Gastrocnemius medialis (tissue), 4 donors: ENCODE data around the gene KRTAP29-1. TPM values are rescaled to one million over a fixed set of nuclear protein-coding genes. Genes with fewer than 3 reads are reported as not detected.
"Not testable (repeated sequence)": the region's sequence is repeated elsewhere in the genome, so short reads cannot be mapped to it uniquely, and the experiment has no call there.

ENCODE experiments used
- ATAC-seq, 2 donors: fragments of 150-250 bp; one replicate each; pipeline ENCODE4 v1.9.1; 2016
- DNase-seq, 2 donors: peaks; one replicate each; pipeline ENCODE4 v3.0.0-alpha.2; 2019
- H3K27ac ChIP-seq, 4 donors: fragments of 200-600 bp; sonication (generic); 1 replicate in 1 of 4; 2 replicates in 3 of 4; pipeline ENCODE4 v1.5.1; 2016 to 2018; ENCODE audit warnings: mild to moderate bottlenecking in 2 of 4, moderate library complexity in 1 of 4
- H3K27me3 ChIP-seq, 3 donors: fragments of 200-600 bp; sonication (generic) in 2 of 3; 1 replicate in 1 of 3; 2 replicates in 2 of 3; pipeline versions ENCODE4 v1.5.1 to v1.6.0; 2016 to 2019; ENCODE audit warnings: mild to moderate bottlenecking in 1 of 3, moderate library complexity in 1 of 3
- H3K36me3 ChIP-seq, 2 donors: fragments of 200-600 bp; sonication (generic) in 1 of 2; one replicate each; pipeline ENCODE4 v1.5.1; 2017 to 2018
- H3K4me1 ChIP-seq, 2 donors: fragments of 200-600 bp; sonication (generic) in 1 of 2; one replicate each; pipeline ENCODE4 v1.5.1; 2016 to 2017; ENCODE audit warnings: mild to moderate bottlenecking in 2 of 2
- H3K4me3 ChIP-seq, 4 donors: fragments of 200-600 bp; sonication (generic) in 3 of 4; 1 replicate in 1 of 4; 2 replicates in 3 of 4; pipeline ENCODE4 v1.5.1; 2016 to 2019; ENCODE audit warnings: mild to moderate bottlenecking in 2 of 4
- H3K9me3 ChIP-seq, 3 donors: fragments of 200-600 bp; sonication (generic) in 2 of 3; 1 replicate in 1 of 3; 2 replicates in 2 of 3; pipeline ENCODE4 v1.5.1; 2016 to 2019
- CTCF ChIP-seq, 5 experiments: fragments of 450-650 bp in 3 of 5; fragments of 200-600 bp in 2 of 5; sonication (generic) in 2 of 5; IDR thresholded peaks in 4 of 5; conservative IDR thresholded peaks in 1 of 5; 1 replicate in 4 of 5; 2 replicates in 1 of 5; pipeline ENCODE4 v1.5.1; 2016 to 2019; ENCODE audit warnings: antibody characterized with exemption in 5 of 5, mild to moderate bottlenecking in 3 of 5, moderate library complexity in 3 of 5
- POLR2A ChIP-seq, 2 donors: fragments of 450-650 bp; IDR thresholded peaks; one replicate each; pipeline ENCODE4 v1.6.1; 2017; ENCODE audit warnings: antibody characterized with exemption in 2 of 2, mild to moderate bottlenecking in 2 of 2, moderate library complexity in 2 of 2
- in situ Hi-C, 4 donors: fragments of 200-750 bp; cut with MboI; loops; one replicate each; pipeline versions ENCODE4 v1.15.0 to v1.8.0; 2017; ENCODE audit warnings: low sequenced_read_pairs in 4 of 4
- intact Hi-C: fragments of 100-400 bp; cut with DNase I; formaldehyde crosslinking; loops from one replicate; pipeline ENCODE4 v1.15.1; 2023; ENCODE audit warnings: low total_unique reads
- total RNA-seq, 4 donors: library from RNA; depleted of rRNA; stranded (reverse); fragments of >200 nt; gene quantifications; one replicate each; pipeline versions ENCODE4 v1.1.0 to v1.2.3, GENCODE V29; 2016

Gene KRTAP29-1
- total RNA-seq, 4 donors from 2014 or later: not detected

- no peak for DNase-seq
- TF ChIP-seq CTCF (IDR thresholded peaks at IDR 0.05 in 4 of 5, conservative IDR thresholded peaks at IDR 0.05 in 1 of 5) (no peak), POLR2A (IDR thresholded peaks at IDR 0.05) (no peak)
- intact Hi-C loops: no loop called here
- Histone ChIP-seq H3K9me3 (no peaks in the 10 kb centered on the region), H3K27ac (no peak overlapping the region), H3K27me3 (peaks cover 0 to 32% (median 5%) of the 10 kb centered on the region in 3 donors), H3K4me3 (no peak overlapping the region), H3K36me3 (no peaks in the 10 kb centered on the region), H3K4me1 (no peaks in the 10 kb centered on the region)
- in situ Hi-C loops: loop anchor here in 1 of 4 donors (25.0 kb wide), 1 partner anchor 94 kb away; the partner anchor contains the start of genes KRTAP4-3 and KRTAP4-4
- no peak for ATAC-seq
These were observed 46.4 kb downstream of the KRTAP29-1 start for GRCh38 chr17:41256291-41256685.

GRCh38 chr17:41255381-41256290, 47.0 kb downstream of the KRTAP29-1 start, which contains the start of gene KRTAP9-9:
Gene KRTAP9-9, plus strand, starts transcription at chr17:41255384.
- intact Hi-C loops, H3K4me3 ChIP-seq, H3K4me1 ChIP-seq, ATAC-seq, H3K9me3 ChIP-seq, DNase-seq, H3K36me3 ChIP-seq, H3K27ac ChIP-seq: not testable (repeated sequence)
- peaks cover 0 to 33% (median 5%) of the 10 kb centered on the region in 3 donors for H3K27me3 ChIP-seq
- in situ Hi-C loops: loop anchor here in 1 of 4 donors (25.0 kb wide), 1 partner anchor 93 kb away; the partner anchor contains the start of genes KRTAP4-3 and KRTAP4-4

DNA sequence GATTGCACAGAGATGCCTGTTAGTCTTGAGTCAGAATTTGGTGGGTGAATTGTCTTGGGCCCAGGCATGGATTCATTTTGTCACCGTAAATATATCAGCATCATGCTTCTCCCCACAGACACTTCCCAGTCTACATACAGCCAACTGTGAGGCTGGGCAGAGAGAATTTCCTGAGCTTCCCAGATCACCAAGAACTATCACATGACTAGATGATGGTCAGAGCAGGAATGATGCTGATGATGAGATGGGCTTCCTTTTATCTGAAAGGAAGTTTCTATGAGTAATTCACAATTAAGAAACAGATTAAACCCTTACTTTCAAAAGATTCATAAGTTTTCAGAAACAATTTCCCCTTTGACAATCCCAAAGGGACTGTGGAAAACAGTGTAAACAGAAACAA, 47.8 kb downstream of the KRTAP29-1 start:
- ATAC-seq: no peak

More for the DNA sequence above, 47.8 kb downstream of the KRTAP29-1 start:
- H3K36me3 ChIP-seq: no peaks in the 10 kb centered on the region
- no peak for DNase-seq
- H3K27ac ChIP-seq: no peak overlapping the region
- in situ Hi-C loops (loop anchor here in 1 of 4 donors (25.0 kb wide), 1 partner anchor 93 kb away; the partner anchor contains the start of genes KRTAP4-3 and KRTAP4-4), intact Hi-C loops (no loop called here)
- no peaks in the 10 kb centered on the region for H3K4me1 ChIP-seq
- TF ChIP-seq POLR2A (IDR thresholded peaks at IDR 0.05) (no peak), CTCF (IDR thresholded peaks at IDR 0.05 in 4 of 5, conservative IDR thresholded peaks at IDR 0.05 in 1 of 5) (no peak)
- H3K27me3 ChIP-seq: peaks cover 0 to 31% (median 5%) of the 10 kb centered on the region in 3 donors
- H3K4me3 ChIP-seq: no peak overlapping the region
- H3K9me3 ChIP-seq: no peaks in the 10 kb centered on the region

Other genes with a start within 250 kb of the KRTAP29-1 start
- not detected for gene KRTAP2-2, start 247.6 kb downstream of the KRTAP29-1 start, total RNA-seq
- not detected for gene KRTAP2-3, start 242.7 kb downstream of the KRTAP29-1 start, total RNA-seq
- gene KRTAP2-4, start 237.0 kb downstream of the KRTAP29-1 start, total RNA-seq: not detected
- not detected for gene KRTAP4-7, start 218.7 kb downstream of the KRTAP29-1 start, total RNA-seq
- gene KRTAP4-8, start 204.7 kb downstream of the KRTAP29-1 start, total RNA-seq: not detected
- gene KRTAP4-16, start 200.6 kb downstream of the KRTAP29-1 start, total RNA-seq: not detected
- not detected for gene KRTAP4-9, start 197.5 kb downstream of the KRTAP29-1 start, total RNA-seq
- gene KRTAP4-11, start 184.5 kb downstream of the KRTAP29-1 start, total RNA-seq: not detected
- not detected for gene KRTAP4-12, start 178.7 kb downstream of the KRTAP29-1 start, total RNA-seq
- gene KRTAP4-6, start 162.3 kb downstream of the KRTAP29-1 start, total RNA-seq: not detected
- not detected for gene KRTAP4-5, start 153.0 kb downstream of the KRTAP29-1 start, total RNA-seq
- not detected for gene KRTAP4-4, start 142.1 kb downstream of the KRTAP29-1 start, total RNA-seq
- not detected for gene KRTAP4-3, start 134.6 kb downstream of the KRTAP29-1 start, total RNA-seq
- gene KRTAP4-2, start 124.6 kb downstream of the KRTAP29-1 start, total RNA-seq: not detected
- gene KRTAP4-1, start 117.9 kb downstream of the KRTAP29-1 start, total RNA-seq: not detected
- not detected for gene KRTAP9-1, start 113.0 kb downstream of the KRTAP29-1 start, total RNA-seq
- not detected for gene KRTAP9-2, start 76.2 kb downstream of the KRTAP29-1 start, total RNA-seq
- gene KRTAP9-3, start 70.4 kb downstream of the KRTAP29-1 start, total RNA-seq: not detected
- not detected for gene KRTAP9-8, start 64.9 kb downstream of the KRTAP29-1 start, total RNA-seq
- not detected for gene KRTAP9-4, start 53.2 kb downstream of the KRTAP29-1 start, total RNA-seq
- gene KRTAP9-9, start 47.5 kb downstream of the KRTAP29-1 start, total RNA-seq: not detected
- gene KRTAP9-6, start 37.5 kb downstream of the KRTAP29-1 start, total RNA-seq: not detected
- gene KRTAP9-7, start 27.2 kb downstream of the KRTAP29-1 start, total RNA-seq: not detected
- gene KRTAP16-1, start 6.5 kb upstream of the KRTAP29-1 start, total RNA-seq: not detected
- gene KRTAP17-1, start 12.9 kb upstream of the KRTAP29-1 start, total RNA-seq: not detected
- gene KRT33A, start 48.0 kb upstream of the KRTAP29-1 start, total RNA-seq: not detected
- not detected for gene KRT33B, start 67.0 kb upstream of the KRTAP29-1 start, total RNA-seq
- not detected for gene KRT34, start 79.5 kb upstream of the KRTAP29-1 start, total RNA-seq
- gene KRT31, start 94.8 kb upstream of the KRTAP29-1 start, total RNA-seq: 1 to 10 TPM in 1 of 4 donors, under 1 TPM in 3; 0.39 to 1.1 (median 0.62) TPM
- not detected for gene KRT37, start 121.7 kb upstream of the KRTAP29-1 start, total RNA-seq
- gene KRT38, start 138.1 kb upstream of the KRTAP29-1 start, total RNA-seq: not detected
- gene KRT32, start 164.5 kb upstream of the KRTAP29-1 start, total RNA-seq: under 1 TPM in 1 of 4 donors, not detected in 3; 0.41 TPM
- gene KRT35, start 178.3 kb upstream of the KRTAP29-1 start, total RNA-seq: not detected
- gene KRT36, start 187.1 kb upstream of the KRTAP29-1 start, total RNA-seq: not detected
- not detected for gene KRT13, start 202.8 kb upstream of the KRTAP29-1 start, total RNA-seq
- gene KRT15, start 216.0 kb upstream of the KRTAP29-1 start, total RNA-seq: not detected
- gene KRT19, start 225.5 kb upstream of the KRTAP29-1 start, total RNA-seq: 10 to 100 TPM in 1 of 4 donors, 1 to 10 TPM in 1, under 1 TPM in 1, not detected in 1; 0.53 to 11.0 (median 3.6) TPM